Common myeloid progenitor, CD34-positive (primary cell): ENCODE measurements around the gene LTBP3.

Source experiments
- CTCF ChIA-PET: fragments of 350-600 bp; sonication (Branson Sonifier 250); formaldehyde crosslinking; loops from one replicate; lab custom pipeline; 2021; ENCODE audit warnings: antibody characterized with exemption; lab: Charles Lee
- POLR2A ChIA-PET: fragments of 350-600 bp; sonication (Branson Sonifier 250); formaldehyde crosslinking; loops from one replicate; lab custom pipeline; 2021; ENCODE audit warnings: antibody characterized with exemption; lab: Charles Lee
- DNase-seq, 3 donors: peaks; one replicate each; pipeline versions ENCODE4 v3.0.0 to v3.0.0-alpha.2; 2013
- H3K27ac ChIP-seq, 2 experiments: 1 replicate in 1 of 2; 2 replicates in 1 of 2; pipeline ENCODE4 v1.7.0; 2013; ENCODE audit warnings: inconsistent platforms in 2 of 2, low read length in 2 of 2, mild to moderate bottlenecking in 2 of 2, low read depth in 1 of 2, moderate library complexity in 1 of 2; ENCODE audit not compliant: severe bottlenecking in 2 of 2, insufficient read depth in 1 of 2, poor library complexity in 1 of 2
- H3K27me3 ChIP-seq, 5 experiments: replicated peaks in 2 of 5; 1 replicate in 3 of 5; 2 replicates in 2 of 5; pipeline versions ENCODE4 v1.6.1 to v1.7.0; 2013; ENCODE audit warnings: low read length in 4 of 5, mild to moderate bottlenecking in 2 of 5, moderate library complexity in 2 of 5, inconsistent platforms in 1 of 5; ENCODE audit not compliant: insufficient read depth in 5 of 5, control insufficient read depth in 4 of 5
- H3K36me3 ChIP-seq, 4 experiments: 1 replicate in 2 of 4; 2 replicates in 2 of 4; pipeline versions ENCODE4 v1.6.1 to v1.7.0; 2013; ENCODE audit warnings: low read length in 3 of 4, control low read depth in 1 of 4, mild to moderate bottlenecking in 1 of 4; ENCODE audit not compliant: control insufficient read depth in 4 of 4, insufficient read depth in 4 of 4
- H3K4me1 ChIP-seq, 4 experiments: 1 replicate in 3 of 4; 2 replicates in 1 of 4; pipeline versions ENCODE4 v1.6.1 to v1.7.1; 2013; ENCODE audit warnings: low read length in 3 of 4, mild to moderate bottlenecking in 3 of 4, control low read depth in 1 of 4, inconsistent platforms in 1 of 4, moderate library complexity in 1 of 4; ENCODE audit not compliant: control insufficient read depth in 4 of 4, insufficient read depth in 4 of 4; ENCODE audit errors: control extremely low read depth in 1 of 4
- H3K4me3 ChIP-seq, 7 experiments: 1 replicate in 4 of 7; 2 replicates in 3 of 7; pipeline versions ENCODE4 v1.5.1 to v1.7.0; 2013; ENCODE audit warnings: mild to moderate bottlenecking in 7 of 7, low read length in 6 of 7, moderate library complexity in 6 of 7, inconsistent platforms in 2 of 7, low read depth in 2 of 7, control low read depth in 1 of 7; ENCODE audit not compliant: insufficient read depth in 4 of 7, control insufficient read depth in 1 of 7; ENCODE audit errors: extremely low read depth in 1 of 7
- H3K9me3 ChIP-seq, 5 experiments: 1 replicate in 4 of 5; 2 replicates in 1 of 5; pipeline versions ENCODE4 v1.6.1 to v1.7.1; 2013; ENCODE audit warnings: low read length in 4 of 5, mild to moderate bottlenecking in 2 of 5, inconsistent platforms in 1 of 5, low read depth in 1 of 5, moderate library complexity in 1 of 5; ENCODE audit not compliant: control insufficient read depth in 4 of 5, insufficient read depth in 2 of 5; ENCODE audit errors: control extremely low read depth in 1 of 5
- WGBS: methylation state at CpG from one replicate; pipeline ENCODE4 v1.1.5; 2013; ENCODE audit not compliant: insufficient coverage; 5-methylcytosine and 5-hydroxymethylcytosine counted together

LTBP3 gene

GRCh38 chr11:65560555-65561418 is 2.6 kb upstream of the LTBP3 start:
- H3K4me3 ChIP-seq, result no peak overlapping the region
- POLR2A ChIA-PET, result no interaction called here
- H3K27me3 ChIP-seq, result no peaks in the 10 kb centered on the region
- H3K27ac ChIP-seq, result no peak overlapping the region
- H3K4me1 ChIP-seq, result peaks cover 0 to 50% (median 42%) of the 10 kb centered on the region in 4 experiments
- CTCF ChIA-PET, result interaction anchor here (0.7 to 16.1 kb wide), 8 partner anchors 9 to 33 kb away, joined by 3 to 239 read pairs (median 6); partner anchors contain the start of genes FAM89B and ZNRD2
- H3K9me3 ChIP-seq, result no peaks in the 10 kb centered on the region
- peak in 1 of 3 donors; percentile 24 for DNase-seq
- 65% methylated on average over 13 of the region's 15 CpGs for WGBS
- no peaks in the 10 kb centered on the region for H3K36me3 ChIP-seq

- no peaks in the 10 kb centered on the region for H3K36me3 ChIP-seq
- peaks cover 0 to 51% (median 44%) of the 10 kb centered on the region in 4 experiments for H3K4me1 ChIP-seq
- ChIA-PET CTCF (interaction anchor here (1.3 to 16.1 kb wide), 5 partner anchors 8 to 19 kb away, joined by 3 to 239 read pairs (median 10); partner anchors contain the start of genes FAM89B and ZNRD2), POLR2A (interaction anchor here (0.6 to 1.2 kb wide), 2 partner anchors 12 to 35 kb away, joined by 3 to 4 read pairs; partner anchors contain the start of genes FAM89B and SCYL1)
- H3K27me3 ChIP-seq, result no peaks in the 10 kb centered on the region
- H3K9me3 ChIP-seq, result no peaks in the 10 kb centered on the region
- 80% methylated on average over 4 of the region's 5 CpGs for WGBS
- DNase-seq, result no peak
- H3K27ac ChIP-seq, result no peak overlapping the region
- H3K4me3 ChIP-seq, result no peak overlapping the region
These were observed 1.9 kb upstream of the LTBP3 start for GRCh38 chr11:65559951-65560537.

- Histone ChIP-seq H3K27ac (no peak overlapping the region), H3K36me3 (no peaks in the 10 kb centered on the region), H3K9me3 (no peaks in the 10 kb centered on the region), H3K4me3 (no peak overlapping the region), H3K4me1 (peaks cover 0 to 56% (median 49%) of the 10 kb centered on the region in 4 experiments), H3K27me3 (no peaks in the 10 kb centered on the region)
- WGBS, result 95% methylated on average over 4 of the region's 5 CpGs
- DNase-seq, result no peak
- ChIA-PET POLR2A (interaction anchor here (0.6 to 1.2 kb wide), 2 partner anchors 13 to 35 kb away, joined by 3 to 4 read pairs; partner anchors contain the start of genes FAM89B and SCYL1), CTCF (interaction anchor here (1.3 to 16.1 kb wide), 4 partner anchors 8 to 35 kb away, joined by 6 to 239 read pairs (median 16); partner anchors contain the start of gene FAM89B)
These were observed 1.4 kb upstream of the LTBP3 start for GRCh38 chr11:65559535-65559934.

GRCh38 chr11:65558930-65559509 is 861 bp upstream of the LTBP3 start:
- Histone ChIP-seq H3K4me1 (peaks cover 0 to 61% (median 55%) of the 10 kb centered on the region in 4 experiments), H3K27me3 (no peaks in the 10 kb centered on the region), H3K36me3 (no peaks in the 10 kb centered on the region), H3K4me3 (peak overlapping the region in 6 of 7 experiments; percentile 16 to 81 (median 68)), H3K9me3 (no peaks in the 10 kb centered on the region), H3K27ac (peak overlapping the region; percentile 54 to 76)
- CTCF ChIA-PET, result interaction anchor here (0.9 to 16.1 kb wide), 5 partner anchors 14 to 44 kb away, joined by 3 to 239 read pairs (median 6); partner anchors contain the start of gene FAM89B
- 46% methylated on average over 16 of the region's 19 CpGs for WGBS
- DNase-seq, result no peak
- POLR2A ChIA-PET, result interaction anchor here (0.5 to 1.2 kb wide), 5 partner anchors 8 to 397 kb away, joined by 3 to 4 read pairs (median 4); partner anchors contain the start of genes FAM89B, SCYL1 and ZNRD2

- Histone ChIP-seq H3K36me3 (peaks cover 0 to 2% (median 0%) of the 10 kb centered on the region in 4 experiments), H3K27ac (peak overlapping the region in 1 of 2 experiments; percentile 76), H3K4me1 (peaks cover 0 to 77% (median 70%) of the 10 kb centered on the region in 4 experiments), H3K27me3 (no peaks in the 10 kb centered on the region), H3K9me3 (no peaks in the 10 kb centered on the region), H3K4me3 (peak overlapping the region in 6 of 7 experiments; percentile 18 to 81 (median 56))
- ChIA-PET POLR2A (interaction anchor here (0.8 kb wide), 1 partner anchor 13 kb away, joined by 3 read pairs; the partner anchor contains the start of gene ZNRD2), CTCF (interaction anchor here (0.9 to 3.1 kb wide), 7 partner anchors 8 to 47 kb away, joined by 3 to 14 read pairs (median 4); no protein-coding TSS in a partner anchor)
- 2% methylated on average over 29 of the region's 47 CpGs for WGBS
- DNase-seq, result peak in 1 of 3 donors; percentile 24
These were observed 718 bp downstream of the LTBP3 start for GRCh38 chr11:65557280-65558001.
